Stimulated activated CD4-positive, alpha-beta T cell treated with anti-CD3 and anti-CD28 coated beads, Interleukin-12 subunit alpha, Interleukin-12 subunit beta, amount 100 ng/mL, for 24 hours (primary cell): ENCODE measurements around the gene MCM3AP.
"Not testable (repeated sequence)": the region's sequence is repeated elsewhere in the genome, so short reads cannot be mapped to it uniquely, and the experiment has no call there.

Experiments used
- DNase-seq, 2 experiments: peaks; one replicate each; pipeline ENCODE4 v3.0.0-alpha.2; 2020; ENCODE audit warnings: low read depth in 2 of 2

Gene MCM3AP

DNA sequence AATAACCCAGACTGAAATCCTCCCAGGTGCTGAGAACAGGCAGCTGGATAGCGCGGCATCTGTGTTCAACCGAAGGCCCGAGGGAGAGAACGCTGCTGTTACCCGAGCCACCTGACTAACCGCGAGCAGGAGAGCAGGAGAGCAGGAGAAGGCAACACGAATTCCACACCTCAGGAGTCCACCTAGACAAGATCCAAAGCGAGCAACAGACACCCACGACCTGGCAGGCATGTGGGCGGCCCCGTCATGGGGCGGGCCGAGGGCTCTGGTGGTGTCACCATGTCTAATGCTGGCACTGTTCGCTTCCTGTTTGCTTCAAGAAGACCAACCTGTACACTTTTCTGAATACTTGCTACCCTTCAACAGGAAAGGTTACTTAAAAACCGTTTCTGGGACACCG lies 80.2 kb downstream of the MCM3AP start:
- no peak for DNase-seq

DNA sequence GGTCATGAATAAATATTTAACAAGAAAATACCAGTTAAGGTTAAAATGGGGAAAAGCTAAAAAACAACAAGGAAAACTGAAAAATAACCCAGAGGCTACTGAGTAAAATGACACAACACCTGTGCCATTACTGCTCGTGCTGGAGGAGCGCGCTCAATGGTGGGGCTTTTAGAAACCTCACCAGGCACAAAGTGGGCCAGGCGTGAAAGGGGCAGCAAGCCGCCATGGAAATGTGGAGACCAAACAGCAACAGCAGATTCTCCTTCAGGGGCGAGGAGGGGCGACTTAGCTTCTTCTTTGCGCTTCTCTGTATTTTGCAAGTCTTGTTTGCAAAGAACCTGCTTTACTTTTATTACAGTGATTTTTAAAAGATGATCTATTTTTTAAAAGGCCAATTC lies 82.2 kb downstream of the MCM3AP start:
- no peak for DNase-seq

DNA sequence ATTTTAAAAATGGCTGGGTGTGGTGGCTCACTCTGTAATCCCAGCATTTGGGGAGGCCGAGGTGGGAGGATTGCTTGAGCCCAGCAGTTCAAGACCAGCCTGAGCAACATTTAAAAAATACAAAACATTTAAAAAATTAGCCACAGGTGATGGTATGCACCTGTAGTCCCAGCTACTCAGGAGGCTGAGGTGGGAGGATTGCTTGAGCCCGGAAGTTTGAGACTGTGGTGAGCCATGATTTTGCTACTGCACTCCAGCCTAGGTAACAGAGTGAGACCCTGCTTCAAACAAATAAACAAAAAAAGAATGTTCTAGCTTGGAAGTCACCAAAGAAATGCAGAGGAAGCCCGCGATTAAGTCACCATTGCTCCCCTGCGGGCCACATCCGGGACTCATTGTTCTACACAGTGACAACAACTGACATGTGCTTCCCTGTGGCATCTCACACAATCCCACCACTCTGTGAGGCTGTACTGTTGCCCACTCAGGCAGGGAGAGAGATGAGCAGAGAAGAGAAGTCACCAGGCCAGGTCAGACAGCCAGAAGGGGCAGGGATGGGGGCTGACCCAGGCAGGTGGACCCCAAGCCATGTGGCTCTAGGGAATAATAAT lies 82.7 kb downstream of the MCM3AP start:
- no peak for DNase-seq

DNA sequence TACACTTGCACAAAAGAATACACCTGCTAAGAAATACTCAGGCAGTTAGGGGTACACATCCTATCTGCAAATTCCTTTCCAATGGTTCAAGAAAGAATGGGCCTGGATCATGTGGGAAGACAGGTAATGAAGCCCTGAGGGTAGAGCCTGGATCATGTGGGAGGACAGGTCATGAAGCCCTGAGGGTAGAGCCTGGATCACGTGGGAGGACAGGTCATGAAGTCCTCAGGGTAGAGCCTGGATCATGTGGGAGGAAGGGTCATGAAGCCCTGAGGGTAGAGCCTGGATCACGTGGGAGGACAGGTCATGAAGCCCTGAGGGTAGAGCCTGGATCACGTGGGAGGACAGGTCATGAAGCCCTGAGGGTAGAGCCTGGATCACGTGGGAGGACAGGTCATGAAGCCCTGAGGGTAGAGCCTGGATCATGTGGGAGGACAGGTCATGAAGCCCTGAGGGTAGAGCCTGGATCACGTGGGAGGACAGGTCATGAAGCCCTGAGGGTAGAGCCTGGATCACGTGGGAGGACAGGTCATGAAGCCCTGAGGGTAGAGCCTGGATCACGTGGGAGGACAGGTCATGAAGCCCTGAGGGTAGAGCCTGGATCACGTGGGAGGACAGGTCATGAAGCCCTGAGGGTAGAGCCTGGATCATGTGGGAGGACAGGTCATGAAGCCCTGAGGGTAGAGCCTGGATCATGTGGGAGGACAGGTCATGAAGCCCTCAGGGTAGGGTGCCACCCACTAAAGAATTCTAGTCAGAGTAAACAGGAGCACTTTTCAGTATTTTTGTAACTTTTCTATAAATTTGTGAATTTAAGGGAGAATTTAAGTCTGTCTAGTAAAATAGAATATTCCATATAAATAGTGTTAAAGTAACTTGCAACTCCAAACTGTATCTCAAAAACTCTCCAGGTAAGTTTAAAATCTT lies 84.3 kb downstream of the MCM3AP start:
- not testable (repeated sequence) for DNase-seq

DNA sequence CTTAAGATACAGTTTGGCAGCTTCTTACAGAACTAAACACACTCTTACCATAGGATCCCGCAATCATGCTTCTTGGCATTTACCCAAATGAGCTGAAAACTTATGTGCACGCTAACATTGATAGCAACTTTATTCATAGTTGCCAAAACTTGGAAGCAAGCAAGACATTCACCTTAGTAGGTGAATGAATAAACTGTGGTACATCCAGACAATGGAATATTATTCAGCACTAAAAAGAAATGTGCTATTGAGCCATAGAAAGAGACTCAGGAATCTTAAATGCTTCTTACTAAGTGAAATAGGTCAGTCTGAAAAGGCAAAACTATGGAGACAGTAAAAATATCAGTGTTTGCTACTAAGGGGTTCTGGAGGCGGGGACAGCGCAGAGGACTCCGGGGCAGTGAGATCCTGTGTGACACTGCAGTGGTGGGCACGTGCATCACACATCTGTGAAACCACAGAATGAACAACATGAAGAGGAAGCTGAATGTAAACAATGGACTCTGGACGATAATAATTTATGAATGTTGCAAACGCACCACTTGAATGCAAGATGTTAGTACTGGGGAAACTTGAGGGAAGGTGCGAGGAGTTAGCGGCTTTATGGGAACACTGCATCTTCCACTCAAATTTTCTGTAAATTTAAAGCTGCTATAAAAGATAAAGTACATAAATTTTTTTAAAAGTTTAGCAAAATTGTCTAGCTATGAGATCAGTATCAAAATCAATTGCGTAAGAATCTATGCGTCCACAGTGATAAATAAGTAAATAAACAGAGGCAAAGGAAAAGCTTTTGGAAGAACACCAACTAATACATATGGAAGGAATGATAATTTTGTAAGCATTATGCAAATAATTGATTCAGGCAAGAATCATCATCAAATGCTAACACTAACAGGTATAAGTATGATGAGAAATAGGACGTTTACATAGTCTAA lies 85.7 kb downstream of the MCM3AP start:
- DNase-seq = no peak

DNA sequence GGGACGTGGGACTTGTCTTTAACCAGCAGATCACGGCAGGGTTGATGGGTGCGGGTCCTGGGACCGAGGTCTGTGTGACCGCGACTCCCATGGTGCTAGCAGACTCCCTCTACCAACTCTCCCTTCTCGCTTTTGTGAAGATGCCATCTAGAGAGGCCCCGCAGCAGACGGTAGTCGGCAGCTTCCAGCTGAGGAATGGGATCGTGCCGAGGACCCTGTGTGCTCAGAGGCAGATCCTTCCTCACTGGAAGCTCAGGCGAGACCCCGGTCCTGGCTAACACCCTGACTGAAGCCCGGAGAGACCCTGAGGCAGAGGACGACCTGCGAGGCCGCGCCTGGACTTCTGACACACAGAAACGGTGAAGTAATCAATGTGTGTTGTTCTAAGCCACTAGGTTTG lies 88.7 kb downstream of the MCM3AP start:
- no peak for DNase-seq

DNA sequence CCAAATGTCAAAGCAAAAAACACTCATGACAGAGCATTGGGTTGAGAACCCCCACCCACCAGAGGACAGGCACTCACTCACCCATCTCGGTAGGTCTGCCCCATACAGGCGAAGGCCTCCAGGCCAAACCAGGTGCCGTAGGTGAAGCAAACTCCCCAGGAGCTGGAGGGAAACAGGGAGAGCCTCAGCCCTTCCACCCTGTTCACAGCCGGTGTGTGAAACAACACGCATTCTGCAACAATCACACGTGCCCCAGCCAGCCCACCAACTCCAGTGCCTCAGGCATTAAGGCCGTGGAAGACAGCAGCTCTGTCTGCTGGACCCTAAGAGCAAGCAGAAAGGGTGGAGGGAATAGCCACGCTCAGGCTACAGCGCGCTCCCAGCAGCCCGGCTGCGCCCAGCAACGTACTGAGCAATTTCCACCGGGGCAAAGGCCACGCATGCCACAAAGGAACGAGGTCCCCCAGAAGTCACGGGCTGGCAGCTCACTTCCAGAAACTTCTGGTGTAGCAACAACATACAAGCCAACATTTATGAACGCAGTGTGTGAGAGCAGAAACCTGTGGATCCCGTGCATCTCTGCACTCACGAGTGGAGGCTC lies 89.7 kb downstream of the MCM3AP start:
- no peak for DNase-seq

DNA sequence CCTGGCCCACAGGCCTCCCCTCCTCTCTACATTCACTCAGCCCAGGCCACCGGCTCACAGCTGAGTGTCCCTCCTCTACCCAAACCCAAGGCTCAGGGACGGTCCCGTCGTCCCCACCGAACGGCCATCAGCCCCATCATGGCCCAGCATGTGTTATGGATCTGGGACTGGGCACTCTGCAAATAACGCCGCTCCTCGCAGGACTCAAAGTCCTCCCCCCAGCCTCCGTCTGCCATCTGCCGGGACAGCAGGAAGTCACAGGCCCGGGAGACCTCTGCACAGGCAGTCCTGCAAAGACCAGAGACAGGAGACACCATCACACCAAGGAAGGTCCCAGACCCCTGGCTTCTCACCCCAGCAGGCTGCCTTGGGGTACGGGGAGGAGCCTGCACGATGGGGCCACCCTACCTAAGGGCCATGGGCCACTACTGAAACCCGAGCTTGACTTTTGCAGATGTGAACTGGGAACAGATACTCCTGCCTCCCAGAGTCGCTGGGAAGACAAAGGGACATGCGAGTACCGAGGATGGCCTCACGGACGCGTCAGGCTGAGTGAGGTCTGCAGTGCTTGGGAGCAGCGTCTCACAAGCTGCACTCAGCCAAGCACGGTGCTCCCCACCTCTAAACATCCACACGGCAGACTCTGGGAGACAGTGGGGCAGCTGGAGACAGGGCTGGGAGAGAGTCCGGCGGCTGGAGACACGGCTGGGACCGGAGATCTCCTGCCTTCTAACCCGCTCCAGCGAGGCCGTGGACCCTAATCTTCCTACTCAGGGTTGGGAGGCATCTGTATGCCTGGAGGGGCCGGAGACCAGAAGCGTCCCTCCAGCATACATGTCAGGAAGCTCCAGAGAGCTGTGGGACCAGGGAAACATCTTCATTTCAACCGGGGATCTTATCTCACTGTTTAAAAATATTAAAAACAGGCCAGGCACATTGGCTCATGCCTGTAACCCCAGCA lies 90.8 kb downstream of the MCM3AP start:
- no peak for DNase-seq

DNA sequence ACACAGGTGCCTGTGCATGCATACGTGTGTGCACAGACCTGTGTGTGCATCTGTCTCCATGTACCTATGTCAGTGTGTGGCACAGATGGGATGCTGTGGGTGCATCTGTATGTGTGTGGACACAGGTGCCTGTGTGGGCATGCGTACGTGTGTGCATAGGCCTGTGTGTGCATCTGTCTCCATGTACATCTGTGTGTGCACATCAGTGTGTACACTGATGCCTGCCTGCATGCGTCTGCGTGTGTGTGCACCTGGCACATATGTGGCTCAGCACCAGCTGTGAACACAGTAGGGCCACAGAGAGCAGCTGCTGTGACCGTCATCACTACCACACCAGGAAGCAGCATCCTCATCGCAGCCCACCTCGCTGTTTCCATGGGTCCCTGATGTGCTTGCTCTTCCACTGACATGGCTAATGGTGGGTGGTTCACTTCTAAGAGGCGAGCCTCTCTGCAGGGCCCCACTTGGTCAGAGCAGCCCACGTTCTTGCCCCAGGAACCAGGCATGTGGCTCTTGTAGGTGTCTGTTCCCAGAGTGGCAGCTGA lies 91.5 kb downstream of the MCM3AP start:
- DNase-seq = no peak

DNA sequence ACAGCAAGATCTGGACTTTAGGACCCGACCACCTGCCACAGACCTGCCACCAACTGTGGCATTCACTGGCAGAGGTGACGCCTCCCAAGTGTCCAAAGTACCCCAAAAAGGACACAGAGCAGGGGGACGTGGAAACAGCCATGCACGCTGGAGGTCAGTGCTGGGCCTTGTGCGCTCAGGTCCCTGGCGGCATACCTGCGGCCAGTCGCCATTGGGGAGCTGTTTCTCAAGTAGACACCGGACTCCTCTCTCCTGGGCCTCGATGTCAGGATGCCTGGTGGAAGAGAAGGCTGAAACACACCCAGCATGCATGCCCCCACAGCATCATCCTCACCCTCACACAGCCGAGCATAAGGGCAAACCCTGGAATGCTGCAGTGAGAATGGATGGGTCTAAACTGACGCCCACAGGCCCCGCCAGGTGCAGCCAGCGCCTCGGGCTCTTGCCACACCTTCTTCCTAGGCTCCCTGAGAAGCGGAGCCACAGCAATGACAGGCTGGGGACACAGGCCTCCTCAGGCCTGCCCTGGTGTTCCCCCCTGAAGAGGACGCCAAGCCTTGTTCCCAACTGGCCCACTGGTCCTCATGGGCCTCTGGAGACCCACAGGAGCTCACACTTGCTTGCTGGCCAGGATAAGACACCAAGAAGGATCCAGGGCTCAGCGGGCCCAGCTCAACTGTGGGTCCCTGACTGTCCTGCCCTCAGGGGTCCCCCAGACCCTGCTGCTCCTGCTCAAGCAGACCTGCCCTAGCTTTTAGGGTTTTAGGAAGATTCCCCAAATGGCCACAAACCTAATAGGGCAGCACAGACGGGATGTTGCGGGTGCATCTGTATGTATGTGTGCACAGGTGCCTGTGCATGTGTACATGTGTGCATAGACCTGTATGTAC lies 93.5 kb downstream of the MCM3AP start:
- no peak for DNase-seq

DNA sequence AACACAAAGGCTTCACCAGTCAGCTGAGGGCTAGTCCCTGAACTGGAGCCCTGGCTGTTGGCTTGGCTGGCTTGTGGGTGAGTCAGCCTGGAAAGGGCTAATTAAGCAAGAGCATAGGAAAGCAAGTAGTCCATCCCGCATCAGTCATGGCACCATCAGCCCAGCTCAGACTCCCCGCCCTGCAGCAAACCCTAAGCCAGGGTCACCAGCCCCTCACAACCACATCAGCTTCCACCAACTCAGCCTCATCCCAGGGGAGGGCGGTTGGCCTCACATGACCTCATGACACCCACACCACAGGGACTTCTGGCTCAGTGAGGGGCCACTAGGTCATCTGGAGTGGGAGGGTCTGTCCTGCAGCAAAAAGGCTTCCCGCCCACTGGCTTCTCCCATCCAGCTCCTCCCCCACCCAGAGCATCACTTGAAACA lies 94.1 kb downstream of the MCM3AP start:
- no peak for DNase-seq

DNA sequence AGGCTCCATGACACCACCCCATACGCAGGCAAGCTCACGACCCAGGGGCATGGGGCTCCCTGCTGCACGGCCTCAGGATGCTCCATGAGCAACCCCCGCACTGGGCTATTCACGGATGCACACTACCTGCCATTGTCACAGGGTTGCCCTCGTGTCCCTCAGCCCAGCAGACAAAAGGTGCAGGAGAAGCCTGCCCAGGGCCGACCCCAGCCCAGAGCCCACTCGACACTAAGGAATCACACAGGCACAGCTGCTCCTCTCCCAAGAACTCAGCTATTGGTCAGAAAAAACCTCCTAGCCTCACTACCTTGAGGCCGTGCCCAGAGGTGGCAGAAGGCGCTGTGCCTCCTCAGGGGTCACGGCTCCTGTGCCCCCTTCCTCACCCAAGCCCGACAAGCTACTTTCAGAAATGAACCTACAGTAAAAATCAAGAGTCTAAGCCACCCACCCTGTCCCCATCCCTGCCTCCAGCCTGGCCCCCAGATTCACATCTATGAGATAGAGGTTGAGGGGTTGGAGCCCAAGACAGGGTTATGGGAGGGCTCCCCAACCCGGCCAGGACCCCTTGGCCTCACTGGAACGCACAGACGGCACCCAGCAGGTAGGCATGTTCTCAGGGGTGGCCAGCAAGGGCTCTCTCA lies 94.8 kb downstream of the MCM3AP start:
- no peak for DNase-seq

DNA sequence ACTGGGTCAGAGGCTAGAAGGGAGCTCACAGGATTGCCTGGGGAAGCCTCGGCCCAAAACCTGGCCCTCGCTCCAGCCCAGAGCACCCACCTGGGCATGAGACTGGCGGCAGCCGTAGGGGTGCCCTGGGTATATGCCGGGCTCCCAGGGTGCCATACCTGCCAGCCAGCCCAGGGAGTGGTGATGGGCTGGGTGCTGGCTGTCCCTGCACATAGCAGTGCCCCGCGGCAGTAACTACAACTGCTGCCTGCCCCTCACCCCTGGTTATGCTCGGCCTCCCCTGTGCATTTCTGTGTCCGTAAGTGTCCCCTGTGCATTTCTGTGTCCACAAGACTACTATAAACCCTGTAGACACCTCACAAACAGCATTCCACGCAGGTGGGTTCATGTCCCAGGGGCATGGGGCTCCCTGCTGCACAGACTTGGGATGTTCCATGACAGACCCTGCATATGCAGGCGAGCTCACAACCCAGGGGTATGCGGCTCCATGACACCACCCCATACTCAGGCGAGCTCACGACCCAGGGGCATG lies 95.4 kb downstream of the MCM3AP start:
- no peak for DNase-seq

DNA sequence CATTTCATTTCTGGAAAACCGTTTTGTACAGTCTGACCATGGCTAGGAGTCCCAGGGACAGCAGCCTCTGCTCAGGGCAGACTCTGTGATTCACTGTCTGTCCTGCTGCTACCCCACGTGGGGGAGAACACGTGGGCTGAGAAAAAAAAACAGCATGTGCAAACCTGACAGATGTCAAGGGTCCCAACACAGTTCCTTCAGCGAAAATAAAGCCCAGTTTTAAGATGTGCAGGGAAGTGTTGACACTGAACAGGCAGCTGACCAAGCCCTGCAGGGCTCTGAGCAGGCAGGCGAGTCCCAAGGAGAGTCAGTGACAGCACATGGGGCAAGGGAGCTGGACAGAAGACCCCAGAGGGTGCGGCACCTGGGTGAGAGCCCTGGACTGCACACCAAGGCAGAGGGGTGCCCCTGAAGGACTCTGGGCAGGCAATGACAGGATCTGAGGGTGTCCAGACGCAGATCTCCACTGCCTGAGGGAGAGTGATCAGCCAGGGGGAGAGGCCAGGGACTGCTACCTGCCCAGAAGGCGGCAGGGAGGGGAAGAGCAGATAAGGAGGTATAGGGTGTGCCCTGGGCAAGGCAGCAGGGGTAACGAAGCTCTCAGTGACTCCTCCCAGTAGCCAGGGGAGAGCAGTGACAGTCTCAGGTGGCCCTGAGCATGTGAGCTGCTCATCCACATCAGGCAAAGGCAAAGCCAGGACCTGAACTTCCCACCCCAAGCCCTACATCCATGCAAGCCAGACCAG lies 96.0 kb downstream of the MCM3AP start:
- DNase-seq = no peak

DNA sequence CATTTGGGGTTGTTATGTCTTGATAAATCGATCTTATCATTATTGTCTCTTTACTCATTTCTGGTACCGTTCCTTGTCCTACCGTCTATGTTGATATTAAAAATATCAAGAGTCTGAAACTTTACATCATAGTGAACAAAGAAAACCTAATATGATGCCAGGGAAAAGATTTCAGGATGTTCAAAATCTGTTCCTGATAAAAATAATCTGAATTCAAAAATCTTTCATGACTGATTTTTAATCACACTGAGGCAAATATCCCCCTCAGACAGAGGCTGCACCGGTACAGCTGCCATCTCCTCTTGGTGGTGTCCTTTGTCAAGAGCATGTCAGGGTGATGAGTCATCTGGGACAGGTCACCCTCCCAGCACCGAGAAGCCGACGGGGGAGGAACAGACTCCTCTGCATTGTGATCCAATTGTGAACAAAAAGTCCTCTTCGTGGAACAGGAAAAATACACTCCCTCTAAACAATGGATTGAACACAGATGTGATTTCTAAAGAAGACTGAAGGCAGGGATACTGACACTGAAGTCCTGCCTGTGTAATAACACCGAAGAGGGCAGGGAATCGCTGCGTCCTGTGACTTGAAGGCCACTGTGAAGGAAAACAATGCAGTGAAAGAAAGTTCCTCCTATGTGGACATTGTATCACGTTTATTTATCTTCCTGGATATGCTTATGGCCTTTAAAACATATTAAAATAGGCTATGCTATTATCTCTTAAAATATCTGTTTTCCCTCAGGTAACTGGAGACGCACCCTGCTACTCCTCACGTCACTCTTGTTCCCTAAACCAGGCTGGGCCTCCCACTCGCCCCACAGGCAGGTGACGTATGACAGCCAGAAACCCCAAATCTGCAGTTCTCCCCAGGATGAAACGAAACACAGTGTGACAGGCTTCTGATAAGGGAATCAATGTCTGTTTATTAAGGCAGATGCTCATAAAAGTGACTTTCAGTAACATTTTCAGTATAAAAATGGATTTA lies 96.9 kb downstream of the MCM3AP start:
- no peak for DNase-seq

DNA sequence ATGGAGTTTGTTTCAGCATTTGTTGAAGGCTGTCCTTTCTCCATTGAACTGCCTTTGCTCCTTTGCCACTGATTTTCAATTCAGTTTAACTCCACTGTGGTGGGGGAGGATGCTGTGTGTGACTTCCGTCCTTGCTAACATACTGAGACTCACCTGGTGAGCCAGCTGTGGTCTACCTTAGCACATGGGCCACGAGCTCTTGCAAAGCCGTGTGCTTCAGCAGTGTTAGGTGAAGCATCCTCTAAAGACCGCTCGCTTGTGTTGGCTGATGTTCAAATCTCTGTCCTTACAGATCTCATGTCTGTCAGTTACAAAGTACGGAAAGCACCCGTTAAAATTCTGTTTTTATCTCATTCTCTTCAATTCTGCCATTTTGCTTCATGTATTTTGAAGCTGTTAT lies 97.6 kb downstream of the MCM3AP start:
- no peak for DNase-seq

DNA sequence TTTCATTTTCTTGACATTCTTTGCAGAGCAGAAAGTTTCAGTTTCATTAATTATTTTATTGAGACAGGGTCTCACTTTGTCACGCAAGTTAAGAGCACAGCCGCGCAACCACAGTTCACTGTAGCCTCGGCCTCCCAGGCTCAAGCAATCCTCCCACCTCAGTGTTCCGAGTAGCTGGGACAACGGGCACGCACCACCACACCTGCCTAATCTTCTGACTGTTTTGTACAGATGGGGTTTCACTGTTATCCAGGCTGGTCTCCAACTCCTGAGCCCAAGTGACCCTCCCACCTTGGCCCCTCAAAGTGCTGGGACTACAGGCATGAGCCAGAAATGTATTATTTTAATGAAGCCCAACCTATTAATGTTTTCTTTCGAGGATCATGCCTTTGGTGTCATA lies 98.2 kb downstream of the MCM3AP start:
- no peak for DNase-seq
